GM12891 (cell line): ENCODE results near the gene NOL12.

Experiments
- POLR2A ChIP-seq: IDR thresholded peaks from 2 replicates; pipeline ENCODE4 v1.6.1; 2011; ENCODE audit warnings: low read depth, low read length, control low read depth
- POLR2AphosphoS5 ChIP-seq: IDR thresholded peaks from 2 replicates; pipeline ENCODE4 v1.6.1; 2011; ENCODE audit warnings: low read depth, low read length, control low read depth
- POU2F2 ChIP-seq: IDR thresholded peaks from 2 replicates; pipeline ENCODE4 v1.6.1; 2011; ENCODE audit warnings: low read depth, mild to moderate bottlenecking, control low read depth, low read length, moderate library complexity
- TAF1 ChIP-seq: IDR thresholded peaks from 2 replicates; pipeline ENCODE4 v1.6.1; 2011; ENCODE audit warnings: low read depth, low read length, control low read depth

- TF ChIP-seq POLR2A, result no peak
- no peak for TF ChIP-seq POLR2AphosphoS5
- TF ChIP-seq TAF1, result no peak
- no peak for TF ChIP-seq POU2F2
Measured at GRCh38 chr22:37742376-37743171, 56.4 kb downstream of the NOL12 start.
